K562 (cell line): Measurements from ENCODE around the gene CKAP5. TPM values are rescaled to one million over a fixed set of nuclear protein-coding genes. Genes with fewer than 3 reads are reported as not detected.

Source experiments
- ATF1 ChIP-seq, 2 experiments: fragments of 450-650 bp in 1 of 2; IDR thresholded peaks; 2 replicates each; pipeline ENCODE4 v1.6.1; 2016; ENCODE audit warnings: missing compliant biosample characterization in 1 of 2, missing genetic modification characterization in 1 of 2
- BRD4 ChIP-seq: fragments of 200-600 bp; sonication (generic); IDR thresholded peaks from 2 replicates; pipeline ENCODE4 v1.6.1; 2017; ENCODE audit warnings: inconsistent platforms
- CEBPB ChIP-seq: fragments of 450-650 bp; IDR thresholded peaks from 2 replicates; pipeline ENCODE4 v1.6.1; 2016; ENCODE audit warnings: missing genetic modification characterization, missing compliant biosample characterization
- CXXC5 ChIP-seq: fragments of 250-450 bp; sonication (Bioruptor Pico); IDR thresholded peaks from 2 replicates; pipeline ENCODE4 v1.8.0; 2022; ENCODE audit warnings: inconsistent platforms, mild to moderate bottlenecking, moderate library complexity
- ELF1 ChIP-seq: fragments of 200-800 bp; sonication (Bioruptor generic); IDR thresholded peaks from 2 replicates; pipeline ENCODE4 v1.6.1; 2016; ENCODE audit warnings: missing genetic modification characterization, missing compliant biosample characterization
- ELF4 ChIP-seq: fragments of 450-650 bp; formaldehyde crosslinking; IDR thresholded peaks from 2 replicates; pipeline ENCODE4 v1.4.0; 2022; ENCODE audit warnings: missing genetic modification characterization
- EP400 ChIP-seq: fragments of 450-650 bp; IDR thresholded peaks from 2 replicates; pipeline ENCODE4 v1.6.1; 2017; ENCODE audit warnings: antibody characterized with exemption, mild to moderate bottlenecking, moderate library complexity
- KDM1A ChIP-seq, 2 experiments: fragments of 450-650 bp; IDR thresholded peaks; 2 replicates each; pipeline ENCODE4 v1.6.1; 2016; ENCODE audit warnings: mild to moderate bottlenecking in 2 of 2
- KHSRP ChIP-seq: fragments of 450-650 bp; IDR thresholded peaks from 2 replicates; pipeline ENCODE4 v1.6.1; 2017
- MEF2A ChIP-seq: IDR thresholded peaks from 2 replicates; pipeline ENCODE4 v1.6.1; 2011; ENCODE audit warnings: low read depth, mild to moderate bottlenecking, low read length, moderate library complexity; ENCODE audit not compliant: control insufficient read depth
- NCOR1 ChIP-seq: fragments of 450-650 bp; IDR thresholded peaks from 2 replicates; pipeline ENCODE4 v1.6.1; 2016; ENCODE audit warnings: mild to moderate bottlenecking, moderate library complexity
- TCFL5 ChIP-seq: fragments of 250-450 bp; sonication (Bioruptor Pico); conservative IDR thresholded peaks from 2 replicates; pipeline ENCODE4 v1.6.1; 2021; ENCODE audit warnings: mild to moderate bottlenecking, moderate library complexity, matching md5 sums
- XRCC4 ChIP-seq: IDR thresholded peaks from one replicate; pipeline ENCODE4 v1.6.1; 2011; ENCODE audit not compliant: insufficient read depth, insufficient read length; ENCODE audit errors: extremely low read depth
- ZNF143 ChIP-seq: sonication (generic); formaldehyde crosslinking; IDR thresholded peaks from 2 replicates; pipeline ENCODE4 v1.9.0; 2022; ENCODE audit warnings: mild to moderate bottlenecking, missing genetic modification reagents
- ZNF445 ChIP-seq: fragments of 250-450 bp; sonication (Bioruptor Pico); IDR thresholded peaks from 2 replicates; pipeline ENCODE4 v1.4.0; 2020; ENCODE audit warnings: low read depth, mild to moderate bottlenecking, moderate library complexity
- ZNF561 ChIP-seq: fragments of 450-650 bp; formaldehyde crosslinking; conservative IDR thresholded peaks from 2 replicates; pipeline ENCODE4 v1.4.0; 2020; ENCODE audit warnings: mild to moderate bottlenecking, moderate library complexity
- ZNF696 ChIP-seq: fragments of 250-450 bp; sonication (Bioruptor Pico); conservative IDR thresholded peaks from 2 replicates; pipeline ENCODE4 v1.4.0; 2020; ENCODE audit warnings: mild to moderate bottlenecking, moderate library complexity
- polyA plus RNA-seq, 8 experiments: library from polyadenylated mRNA; depleted of rRNA in 4 of 8; stranded (reverse) in 5 of 8; unstranded in 3 of 8; fragments of >200 nt; fragmentation: Nextera tagmentation in 2 of 8; fragmentation: Illumina TruSeq in 1 of 8; extraction: Ambion mirVana in 2 of 8; extraction: Trizol in 1 of 8; gene quantifications; 2 replicates each; pipeline versions ENCODE4 v1.2.1 to v1.2.3, GENCODE V29; 2011 to 2014; ENCODE audit warnings: inconsistent platforms in 1 of 8, missing spikeins in 1 of 8
- total RNA-seq, 7 experiments: library from RNA; depleted of rRNA in 6 of 7; stranded (reverse); fragments of >200 nt in 6 of 7; fragmentation: Illumina TruSeq in 2 of 7; extraction: Trizol in 2 of 7; gene quantifications; 2 replicates each; pipeline versions ENCODE4 v1.2.1 to v1.2.3, GENCODE V29; 2011 to 2021; ENCODE audit warnings: low replicate concordance in 1 of 7
- TF ChIP-seq, protein P1 (sequence below), 2 experiments: IDR thresholded peaks; 2 replicates each; pipeline ENCODE4 v1.6.1; 2011; ENCODE audit warnings: borderline replicate concordance in 1 of 2, control low read depth in 1 of 2, low read depth in 1 of 2, low read length in 1 of 2, mild to moderate bottlenecking in 1 of 2, mixed read lengths in 1 of 2, moderate library complexity in 1 of 2; ENCODE audit not compliant: insufficient read depth in 1 of 2, insufficient read length in 1 of 2, poor library complexity in 1 of 2, severe bottlenecking in 1 of 2; ENCODE audit errors: extremely low read depth in 1 of 2
- TF ChIP-seq, protein P2 (sequence below): sonication (generic); IDR thresholded peaks from 2 replicates; pipeline ENCODE4 v1.6.1; 2016
- TF ChIP-seq, protein P3 (sequence below): fragments of 250-450 bp; sonication (Bioruptor Pico); IDR thresholded peaks from 2 replicates; pipeline ENCODE4 v1.4.0; 2020; ENCODE audit warnings: mild to moderate bottlenecking
- TF ChIP-seq, protein P4 (sequence below), 2 experiments: fragments of 450-650 bp in 1 of 2; sonication (generic) in 1 of 2; formaldehyde crosslinking; conservative IDR thresholded peaks; 2 replicates each; pipeline versions ENCODE4 v1.4.0 to v1.8.1; 2020 to 2022; ENCODE audit warnings: mild to moderate bottlenecking in 1 of 2, missing genetic modification reagents in 1 of 2

CKAP5 gene
- total and polyA plus RNA-seq, 9 of the 15 experiments (the other 6 are each of a cell fraction or from before 2014, with no cell fraction given), result 60.1 to 239 (median 139) TPM

DNA sequence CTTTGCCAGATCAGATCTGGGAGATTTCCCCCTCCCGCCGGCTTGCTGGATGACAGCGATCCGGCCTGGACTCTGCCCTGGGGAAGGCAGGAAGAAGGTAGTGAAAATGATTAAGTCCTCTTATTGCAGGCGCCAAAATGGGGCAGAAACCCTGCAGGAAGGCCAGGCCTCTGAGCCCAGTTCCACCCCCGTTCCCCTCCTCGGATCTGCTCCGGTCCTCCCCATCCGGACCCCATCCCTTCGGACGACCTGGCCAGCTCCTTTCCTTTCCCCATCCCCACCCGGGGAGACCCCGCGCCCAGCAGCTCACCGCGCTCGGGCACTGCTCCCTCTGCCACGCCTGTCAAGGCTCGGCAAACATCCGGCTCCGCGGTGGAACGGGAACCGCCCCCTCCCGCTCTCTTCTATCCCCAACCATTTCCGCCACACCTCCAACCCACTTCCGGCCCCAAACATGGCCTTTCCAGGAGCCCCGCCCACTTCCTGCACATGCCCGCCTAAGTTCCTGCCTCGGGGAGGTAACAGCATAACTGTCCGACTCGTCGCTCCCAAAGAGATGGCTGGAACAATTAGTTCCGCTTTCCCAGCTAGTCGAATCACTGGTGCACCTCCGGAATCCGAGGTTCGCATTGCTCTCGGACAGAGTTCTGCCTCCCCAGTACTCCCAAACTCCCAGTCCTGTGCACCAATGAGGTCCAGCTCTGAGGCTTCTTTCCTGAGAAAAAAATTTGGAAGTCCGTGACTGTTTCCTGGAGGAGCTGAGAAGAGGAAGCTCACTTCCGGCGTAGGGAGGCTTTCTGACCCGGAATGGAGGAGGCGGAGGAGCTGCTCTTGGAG, 145.6 kb downstream of the CKAP5 start, which contains the start of the genes ARHGAP1 and ZNF408 (continued):
- TF ChIP-seq, protein P1, sequence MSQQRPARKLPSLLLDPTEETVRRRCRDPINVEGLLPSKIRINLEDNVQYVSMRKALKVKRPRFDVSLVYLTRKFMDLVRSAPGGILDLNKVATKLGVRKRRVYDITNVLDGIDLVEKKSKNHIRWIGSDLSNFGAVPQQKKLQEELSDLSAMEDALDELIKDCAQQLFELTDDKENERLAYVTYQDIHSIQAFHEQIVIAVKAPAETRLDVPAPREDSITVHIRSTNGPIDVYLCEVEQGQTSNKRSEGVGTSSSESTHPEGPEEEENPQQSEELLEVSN (IDR thresholded peaks at IDR 0.05; ENCODE audit: borderline replicate concordance in 1 of 2, extremely low read depth in 1 of 2, insufficient read depth in 1 of 2, insufficient read length in 1 of 2, low read depth in 1 of 2, low read length in 1 of 2, poor library complexity in 1 of 2, severe bottlenecking in 1 of 2), result peak in 1 of 2 experiments; percentile 42
- TF ChIP-seq ZNF445 (no peak), ATF1 (CRISPR knock-in tag; IDR thresholded peaks at IDR 0.05) (0 out of 2 replicates have a peak, but pooled peaks have one; percentile 14), ATF1 (tag; IDR thresholded peaks at IDR 0.05) (peak; percentile 95), ELF4 (peak; percentile 73), EP400 (peak; percentile 94), XRCC4 (no peak), TCFL5 (CRISPR knock-in tag) (no peak), KDM1A (IDR thresholded peaks at IDR 0.05) (no peak), NCOR1 (no peak), ZNF143 (no peak), CXXC5 (peak; percentile 83), CEBPB (tag) (no peak), BRD4 (no peak), ZNF561 (CRISPR knock-in tag) (no peak), MEF2A (no peak), ELF1 (tag) (peak; percentile 99), KHSRP (no peak), ZNF696 (CRISPR knock-in tag) (no peak)
- TF ChIP-seq, protein P2, sequence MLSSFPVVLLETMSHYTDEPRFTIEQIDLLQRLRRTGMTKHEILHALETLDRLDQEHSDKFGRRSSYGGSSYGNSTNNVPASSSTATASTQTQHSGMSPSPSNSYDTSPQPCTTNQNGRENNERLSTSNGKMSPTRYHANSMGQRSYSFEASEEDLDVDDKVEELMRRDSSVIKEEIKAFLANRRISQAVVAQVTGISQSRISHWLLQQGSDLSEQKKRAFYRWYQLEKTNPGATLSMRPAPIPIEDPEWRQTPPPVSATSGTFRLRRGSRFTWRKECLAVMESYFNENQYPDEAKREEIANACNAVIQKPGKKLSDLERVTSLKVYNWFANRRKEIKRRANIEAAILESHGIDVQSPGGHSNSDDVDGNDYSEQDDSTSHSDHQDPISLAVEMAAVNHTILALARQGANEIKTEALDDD, result no peak
- TF ChIP-seq, protein P3, sequence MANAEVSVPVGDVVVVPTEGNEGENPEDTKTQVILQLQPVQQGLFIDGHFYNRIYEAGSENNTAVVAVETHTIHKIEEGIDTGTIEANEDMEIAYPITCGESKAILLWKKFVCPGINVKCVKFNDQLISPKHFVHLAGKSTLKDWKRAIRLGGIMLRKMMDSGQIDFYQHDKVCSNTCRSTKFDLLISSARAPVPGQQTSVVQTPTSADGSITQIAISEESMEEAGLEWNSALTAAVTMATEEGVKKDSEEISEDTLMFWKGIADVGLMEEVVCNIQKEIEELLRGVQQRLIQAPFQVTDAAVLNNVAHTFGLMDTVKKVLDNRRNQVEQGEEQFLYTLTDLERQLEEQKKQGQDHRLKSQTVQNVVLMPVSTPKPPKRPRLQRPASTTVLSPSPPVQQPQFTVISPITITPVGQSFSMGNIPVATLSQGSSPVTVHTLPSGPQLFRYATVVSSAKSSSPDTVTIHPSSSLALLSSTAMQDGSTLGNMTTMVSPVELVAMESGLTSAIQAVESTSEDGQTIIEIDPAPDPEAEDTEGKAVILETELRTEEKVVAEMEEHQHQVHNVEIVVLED (CRISPR knock-in tag), result peak; percentile 56
- TF ChIP-seq, protein P4, sequence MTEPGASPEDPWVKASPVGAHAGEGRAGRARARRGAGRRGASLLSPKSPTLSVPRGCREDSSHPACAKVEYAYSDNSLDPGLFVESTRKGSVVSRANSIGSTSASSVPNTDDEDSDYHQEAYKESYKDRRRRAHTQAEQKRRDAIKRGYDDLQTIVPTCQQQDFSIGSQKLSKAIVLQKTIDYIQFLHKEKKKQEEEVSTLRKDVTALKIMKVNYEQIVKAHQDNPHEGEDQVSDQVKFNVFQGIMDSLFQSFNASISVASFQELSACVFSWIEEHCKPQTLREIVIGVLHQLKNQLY (CRISPR knock-in tag; conservative IDR thresholded peaks at IDR 0.05), result 0 out of 4 replicates have a peak, but pooled peaks of 1 of the 2 experiments have one; percentile 64
